Measurements from ENCODE around the gene ERFE. TPM values are rescaled to one million over a fixed set of nuclear protein-coding genes. Genes with fewer than 3 reads are reported as not detected.

The ERFE gene
- total and polyA plus RNA-seq, 2 of the 4 experiments (the other 2 are of a cell fraction), result 1.3 to 3.5 TPM

DNA sequence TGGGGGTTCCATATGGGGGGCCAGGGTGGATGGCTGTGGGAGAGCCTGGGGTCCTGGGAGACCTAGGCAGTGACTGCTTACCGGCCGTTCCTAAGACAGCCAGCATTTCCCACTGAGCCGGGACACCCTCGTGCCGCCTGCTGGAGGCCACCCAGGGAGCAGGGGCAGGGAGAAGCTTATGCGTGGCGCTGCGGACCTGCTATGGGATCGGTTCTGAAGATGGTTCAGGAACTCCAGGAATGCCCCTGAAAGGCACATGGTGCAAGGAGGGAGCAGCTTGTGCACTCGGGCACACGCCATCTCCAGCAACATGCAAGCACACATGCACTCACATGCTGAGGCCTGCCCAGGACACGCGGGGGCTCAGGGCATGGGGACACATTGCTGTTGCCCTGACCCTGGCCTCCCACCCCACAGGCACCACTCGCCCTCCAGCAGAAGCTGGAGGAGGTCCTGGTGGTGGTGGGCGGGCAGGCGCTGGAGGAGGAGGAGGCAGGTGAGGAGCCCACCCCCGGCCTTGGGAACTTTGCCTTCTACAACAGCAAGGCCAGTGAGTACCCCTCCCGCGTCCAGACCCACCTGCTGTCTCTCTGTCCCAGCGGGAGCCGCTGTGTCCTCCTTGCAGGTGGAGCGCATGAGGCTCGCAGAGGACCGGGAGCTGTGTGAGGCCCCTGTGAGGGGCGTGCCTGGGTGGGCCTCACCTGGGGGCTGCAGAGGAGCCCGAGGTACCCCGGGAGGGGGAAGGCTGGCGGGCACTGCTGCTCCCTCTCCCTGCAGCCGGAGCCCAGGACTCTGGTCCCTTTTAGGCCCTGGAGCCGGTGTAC lies 16.2 kb upstream of the ERFE start:
- H3K4me3 ChIP-seq (ENCODE audit: insufficient read depth, low read depth, low read length), result no peak overlapping the region
- H4K91ac ChIP-seq (ENCODE audit: insufficient read depth, low read depth, low read length), result peak overlapping the region; percentile 89
- no peak overlapping the region; the same call in 1 of the 2 replicates for H3K27ac ChIP-seq (ENCODE audit: insufficient read depth, low read length)
- peak overlapping the region; percentile 92; the same call in 1 of the 2 replicates for H3K4ac ChIP-seq (ENCODE audit: low read depth, low read length)
- peak overlapping the region; percentile 5 to 83; a peak in 2 of 4 replicates for H4K8ac ChIP-seq (ENCODE audit: low read depth in 2 of 2, low read length in 2 of 2)
- H2AK9ac ChIP-seq (replicated peaks; ENCODE audit: low read depth, low read length, poor library complexity), result peak overlapping the region; percentile 55
- H4K5ac ChIP-seq (ENCODE audit: low read depth, low read length), result 0 out of 2 replicates have a peak overlapping the region, but pooled peaks have one; percentile 37
- CTCF ChIA-PET, result interaction anchor here (0.9 kb wide), 1 partner anchor 27 kb away, joined by 3 read pairs; no protein-coding TSS in a partner anchor
- peaks cover 17% of the 10 kb centered on the region for H3K4me1 ChIP-seq (ENCODE audit: control insufficient read depth, insufficient read depth, low read length)
- H3K4me2 ChIP-seq (ENCODE audit: low read depth, low read length), result no peak overlapping the region
- no TSS peak for BruUV-seq (replicated peaks)
- peak overlapping the region; percentile 95 for H2BK120ac ChIP-seq (ENCODE audit: low read depth, low read length)
- no peaks in the 10 kb centered on the region for H4K20me1 ChIP-seq (ENCODE audit: insufficient read depth, low read length)
- H3K9ac ChIP-seq (ENCODE audit: low read depth, low read length), result no peak overlapping the region
- peak overlapping the region; percentile 95 for H2AK5ac ChIP-seq (ENCODE audit: low read depth, low read length)
- DNase-seq, result no peak
- 78% methylated on average over 13 of the region's 30 CpGs; no CpG with 5 or more reads in 1 of the 2 experiments for WGBS, 2 experiments (ENCODE audit: extremely low coverage in 2 of 2, insufficient read length in 1 of 2)
- H3K23ac ChIP-seq (ENCODE audit: low read depth, low read length), result 0 out of 2 replicates have a peak overlapping the region, but pooled peaks have one; percentile 38
- H2BK20ac ChIP-seq (ENCODE audit: low read depth, low read length), result peak overlapping the region; percentile 66
- ATAC-seq (ENCODE audit: low read depth), result no peak
- no peaks in the 10 kb centered on the region for H3K9me3 ChIP-seq (ENCODE audit: control insufficient read depth, insufficient read depth, low read length)
- peak overlapping the region; percentile 70; the same call in 2 of the 3 replicates for H2BK15ac ChIP-seq (ENCODE audit: low read depth, low read length)
- POLR2A ChIA-PET (ENCODE audit: unreplicated experiment), result no interaction called here
- H3K18ac ChIP-seq (ENCODE audit: low read depth, low read length), result no peak overlapping the region
- no peaks in the 10 kb centered on the region for H3K27me3 ChIP-seq (ENCODE audit: control insufficient read depth, insufficient read depth, low read length)
- dilution Hi-C loops (cut with HindIII; ENCODE audit: low sequenced_read_pairs, unreplicated experiment) (no loop called here), in situ Hi-C loops (cut with MboI; ENCODE audit: low sequenced_read_pairs) (no loop called here), intact Hi-C loops (cut with micrococcal nuclease) (no loop called here)
- H3K9me1 ChIP-seq (ENCODE audit: insufficient read depth, low read length), result 0 out of 2 replicates have a peak, but pooled peaks cover 12% of the 10 kb centered on the region
- H3K14ac ChIP-seq (replicated peaks; ENCODE audit: low read depth, low read length), result no peak overlapping the region
- H2BK5ac ChIP-seq (ENCODE audit: low read depth, low read length, poor library complexity, severe bottlenecking), result no peak overlapping the region
- no peak overlapping the region for H3K56ac ChIP-seq (ENCODE audit: extremely low read depth, insufficient read depth, low read length)
- H3K79me1 ChIP-seq (ENCODE audit: low read depth in 1 of 2, low read length in 2 of 2), result no peaks in the 10 kb centered on the region
- no peaks in the 10 kb centered on the region for H3K36me3 ChIP-seq (ENCODE audit: control insufficient read depth, insufficient read depth, low read length)
- H2AFZ ChIP-seq (replicated peaks; ENCODE audit: low read length, poor library complexity), result peak overlapping the region; percentile 63
- TF ChIP-seq MAFK (IDR thresholded peaks at IDR 0.05; ENCODE audit: low read depth, low read length), result no peak
- TF ChIP-seq CTCF (conservative IDR thresholded peaks at IDR 0.05; ENCODE audit: low read depth, low read length), result no peak
- no peak for TF ChIP-seq POLR2A (IDR thresholded peaks at IDR 0.05; ENCODE audit: low read depth, low read length)
- no peak for TF ChIP-seq USF2 (IDR thresholded peaks at IDR 0.05; ENCODE audit: low read depth, low read length)
- TF ChIP-seq RAD21 (IDR thresholded peaks at IDR 0.05; ENCODE audit: low read length), result no peak
- TF ChIP-seq BHLHE40 (IDR thresholded peaks at IDR 0.05; ENCODE audit: low read depth, low read length), result no peak
- no peak for TF ChIP-seq NFE2L2 (IDR thresholded peaks at IDR 0.05; ENCODE audit: low read depth, low read length)
- no peak for TF ChIP-seq MAZ (IDR thresholded peaks at IDR 0.05; ENCODE audit: borderline replicate concordance, low read depth, low read length)
- TF ChIP-seq RFX5 (IDR thresholded peaks at IDR 0.05; ENCODE audit: low read depth, low read length), result no peak
- TF ChIP-seq FOS (IDR thresholded peaks at IDR 0.05; ENCODE audit: low read depth, low read length), result no peak
- TF ChIP-seq ELK1 (IDR thresholded peaks at IDR 0.05; ENCODE audit: borderline replicate concordance, low read depth, low read length), result no peak
- no peak for TF ChIP-seq MXI1 (IDR thresholded peaks at IDR 0.05; ENCODE audit: borderline replicate concordance, low read depth, low read length)
- TF ChIP-seq CEBPB (IDR thresholded peaks at IDR 0.05; ENCODE audit: low read depth, low read length), result no peak
- no peak for TF ChIP-seq CHD1 (IDR thresholded peaks at IDR 0.05; ENCODE audit: low read depth, low read length)

Measured in IMR-90 (cell line).